ENCODE measurements around the gene USH1C. TPM values are rescaled to one million over a fixed set of nuclear protein-coding genes. Genes with fewer than 3 reads are reported as not detected.

The USH1C gene
- total and polyA plus RNA-seq, 4 donors, result 0.09 to 1.3 (median 0.75) TPM

DNA sequence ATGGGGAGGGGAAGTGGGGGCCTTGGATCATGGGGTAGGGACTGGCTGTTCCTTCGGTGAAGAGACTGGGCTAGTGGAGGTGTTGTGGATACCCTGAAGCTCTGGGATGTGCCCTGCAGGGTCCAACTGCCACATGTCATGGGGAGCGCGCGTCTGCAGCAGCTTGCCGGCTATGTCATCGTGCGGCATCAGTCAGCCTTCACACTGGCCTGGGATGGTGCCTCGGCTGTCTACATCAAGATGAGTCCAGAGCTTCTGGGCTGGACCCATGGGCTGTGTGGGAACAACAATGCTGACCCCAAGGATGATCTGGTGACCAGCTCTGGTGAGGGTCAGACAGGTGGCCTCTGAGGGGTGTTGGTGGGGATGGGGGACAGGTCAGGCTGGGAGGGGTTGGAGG is 12.8 kb upstream of the USH1C start:
- DNase-seq (ENCODE audit: low spot score), result no peak
- 86% methylated on average over 8 of the region's 8 CpGs for WGBS
- H3K4me1 ChIP-seq (ENCODE audit: control insufficient read depth in 4 of 4, insufficient read depth in 4 of 4, low read length in 3 of 4), result no peaks in the 10 kb centered on the region

DNA sequence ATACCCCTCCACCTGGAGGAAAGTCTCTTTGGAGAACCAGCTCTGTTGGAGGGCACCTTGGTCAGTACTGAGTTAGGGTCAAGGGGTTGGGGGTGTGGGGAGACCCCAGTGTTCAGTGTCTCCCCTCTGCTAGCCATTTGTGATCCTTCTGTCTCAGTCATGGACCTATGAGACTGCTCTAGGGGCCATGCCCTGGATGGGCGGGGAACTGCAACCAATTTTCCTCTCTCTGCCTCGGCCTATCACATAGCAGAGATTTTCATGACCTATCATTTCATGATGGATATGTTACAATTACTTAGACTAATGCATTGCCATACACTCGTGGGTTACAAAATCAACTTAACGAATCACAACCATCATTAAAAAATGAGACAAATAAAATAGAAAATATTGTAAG is 10.3 kb upstream of the USH1C start:
- H3K9ac ChIP-seq (ENCODE audit: low read depth in 1 of 2, low read length in 2 of 2), result no peak overlapping the region
- TF ChIP-seq RXRA (IDR thresholded peaks at IDR 0.05), result no peak
- H3K4me1 ChIP-seq (ENCODE audit: control insufficient read depth in 4 of 4, insufficient read depth in 4 of 4, low read length in 3 of 4), result no peaks in the 10 kb centered on the region
- WGBS, result 92% methylated on average over 4 of the region's 4 CpGs
- no peak for DNase-seq (ENCODE audit: low spot score)
- H3K9me3 ChIP-seq (ENCODE audit: control insufficient read depth in 4 of 4, low read length in 3 of 4), result no peaks in the 10 kb centered on the region
- no peaks in the 10 kb centered on the region for H3K27me3 ChIP-seq (ENCODE audit: control insufficient read depth in 4 of 4, insufficient read depth in 4 of 4, low read length in 3 of 4)
- H3K27ac ChIP-seq (ENCODE audit: low read depth in 1 of 2, low read length in 2 of 2), result no peak overlapping the region
- no peaks in the 10 kb centered on the region for H3K36me3 ChIP-seq (ENCODE audit: control insufficient read depth in 4 of 4, insufficient read depth in 3 of 4, low read depth in 1 of 4, low read length in 3 of 4)
- no peak overlapping the region for H3K4me3 ChIP-seq (ENCODE audit: low read depth in 1 of 3, low read length in 3 of 3)

More for the DNA sequence above, 12.8 kb upstream of the USH1C start:
- Histone ChIP-seq H3K9ac (ENCODE audit: low read depth in 1 of 2, low read length in 2 of 2) (no peak overlapping the region), H3K27me3 (ENCODE audit: control insufficient read depth in 4 of 4, insufficient read depth in 4 of 4, low read length in 3 of 4) (no peaks in the 10 kb centered on the region), H3K4me3 (ENCODE audit: low read depth in 1 of 3, low read length in 3 of 3) (no peak overlapping the region), H3K27ac (ENCODE audit: low read depth in 1 of 2, low read length in 2 of 2) (no peak overlapping the region), H3K9me3 (ENCODE audit: control insufficient read depth in 4 of 4, low read length in 3 of 4) (no peaks in the 10 kb centered on the region), H3K36me3 (ENCODE audit: control insufficient read depth in 4 of 4, insufficient read depth in 3 of 4, low read depth in 1 of 4, low read length in 3 of 4) (no peaks in the 10 kb centered on the region)
- no peak for TF ChIP-seq SP1 (IDR thresholded peaks at IDR 0.05)
- no peak for TF ChIP-seq EGR1 (IDR thresholded peaks at IDR 0.05; ENCODE audit: low read depth in 2 of 2)
- no peak for TF ChIP-seq GABPA (IDR thresholded peaks at IDR 0.05 in 1 of 2, conservative IDR thresholded peaks at IDR 0.05 in 1 of 2)
- no peak for TF ChIP-seq JUND (IDR thresholded peaks at IDR 0.05)
- no peak for TF ChIP-seq YY1 (IDR thresholded peaks at IDR 0.05)
- no peak for TF ChIP-seq FOXA2 (IDR thresholded peaks at IDR 0.05)
- TF ChIP-seq RXRA (IDR thresholded peaks at IDR 0.05), result no peak
- TF ChIP-seq, protein P1, sequence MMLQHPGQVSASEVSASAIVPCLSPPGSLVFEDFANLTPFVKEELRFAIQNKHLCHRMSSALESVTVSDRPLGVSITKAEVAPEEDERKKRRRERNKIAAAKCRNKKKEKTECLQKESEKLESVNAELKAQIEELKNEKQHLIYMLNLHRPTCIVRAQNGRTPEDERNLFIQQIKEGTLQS (IDR thresholded peaks at IDR 0.05), result no peak

DNA sequence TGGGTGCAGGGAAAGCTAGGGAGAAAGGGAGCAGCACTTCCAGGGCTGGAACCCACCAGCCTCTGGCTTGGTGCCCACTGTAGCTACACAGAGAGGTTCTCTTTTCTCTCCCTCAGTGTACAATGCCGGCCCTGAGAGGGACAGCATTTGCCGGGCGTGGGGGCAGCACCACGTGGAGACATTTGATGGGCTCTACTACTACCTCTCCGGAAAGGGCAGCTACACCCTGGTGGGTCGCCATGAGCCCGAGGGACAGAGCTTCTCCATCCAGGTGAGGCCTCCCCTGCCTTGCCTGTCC is 9.0 kb upstream of the USH1C start:
- H3K27me3 ChIP-seq (ENCODE audit: control insufficient read depth in 4 of 4, insufficient read depth in 4 of 4, low read length in 3 of 4), result no peaks in the 10 kb centered on the region
- H3K27ac ChIP-seq (ENCODE audit: low read depth in 1 of 2, low read length in 2 of 2), result no peak overlapping the region
- 83% methylated on average over 7 of the region's 7 CpGs for WGBS
- DNase-seq (ENCODE audit: low spot score), result no peak
- H3K36me3 ChIP-seq (ENCODE audit: control insufficient read depth in 4 of 4, insufficient read depth in 3 of 4, low read depth in 1 of 4, low read length in 3 of 4), result no peaks in the 10 kb centered on the region
- TF ChIP-seq, protein P2, sequence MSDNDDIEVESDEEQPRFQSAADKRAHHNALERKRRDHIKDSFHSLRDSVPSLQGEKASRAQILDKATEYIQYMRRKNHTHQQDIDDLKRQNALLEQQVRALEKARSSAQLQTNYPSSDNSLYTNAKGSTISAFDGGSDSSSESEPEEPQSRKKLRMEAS (IDR thresholded peaks at IDR 0.05), result no peak
- no peak for TF ChIP-seq HNF4A (conservative IDR thresholded peaks at IDR 0.05)
- TF ChIP-seq, protein P3, sequence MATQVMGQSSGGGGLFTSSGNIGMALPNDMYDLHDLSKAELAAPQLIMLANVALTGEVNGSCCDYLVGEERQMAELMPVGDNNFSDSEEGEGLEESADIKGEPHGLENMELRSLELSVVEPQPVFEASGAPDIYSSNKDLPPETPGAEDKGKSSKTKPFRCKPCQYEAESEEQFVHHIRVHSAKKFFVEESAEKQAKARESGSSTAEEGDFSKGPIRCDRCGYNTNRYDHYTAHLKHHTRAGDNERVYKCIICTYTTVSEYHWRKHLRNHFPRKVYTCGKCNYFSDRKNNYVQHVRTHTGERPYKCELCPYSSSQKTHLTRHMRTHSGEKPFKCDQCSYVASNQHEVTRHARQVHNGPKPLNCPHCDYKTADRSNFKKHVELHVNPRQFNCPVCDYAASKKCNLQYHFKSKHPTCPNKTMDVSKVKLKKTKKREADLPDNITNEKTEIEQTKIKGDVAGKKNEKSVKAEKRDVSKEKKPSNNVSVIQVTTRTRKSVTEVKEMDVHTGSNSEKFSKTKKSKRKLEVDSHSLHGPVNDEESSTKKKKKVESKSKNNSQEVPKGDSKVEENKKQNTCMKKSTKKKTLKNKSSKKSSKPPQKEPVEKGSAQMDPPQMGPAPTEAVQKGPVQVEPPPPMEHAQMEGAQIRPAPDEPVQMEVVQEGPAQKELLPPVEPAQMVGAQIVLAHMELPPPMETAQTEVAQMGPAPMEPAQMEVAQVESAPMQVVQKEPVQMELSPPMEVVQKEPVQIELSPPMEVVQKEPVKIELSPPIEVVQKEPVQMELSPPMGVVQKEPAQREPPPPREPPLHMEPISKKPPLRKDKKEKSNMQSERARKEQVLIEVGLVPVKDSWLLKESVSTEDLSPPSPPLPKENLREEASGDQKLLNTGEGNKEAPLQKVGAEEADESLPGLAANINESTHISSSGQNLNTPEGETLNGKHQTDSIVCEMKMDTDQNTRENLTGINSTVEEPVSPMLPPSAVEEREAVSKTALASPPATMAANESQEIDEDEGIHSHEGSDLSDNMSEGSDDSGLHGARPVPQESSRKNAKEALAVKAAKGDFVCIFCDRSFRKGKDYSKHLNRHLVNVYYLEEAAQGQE (IDR thresholded peaks at IDR 0.05), result no peak
- no peak for TF ChIP-seq RXRA (IDR thresholded peaks at IDR 0.05)
- no peak for TF ChIP-seq EGR1 (IDR thresholded peaks at IDR 0.05; ENCODE audit: low read depth in 2 of 2)
- TF ChIP-seq GABPA (IDR thresholded peaks at IDR 0.05 in 1 of 2, conservative IDR thresholded peaks at IDR 0.05 in 1 of 2), result no peak
- TF ChIP-seq, protein P1 (IDR thresholded peaks at IDR 0.05), result no peak
- TF ChIP-seq, protein P4, sequence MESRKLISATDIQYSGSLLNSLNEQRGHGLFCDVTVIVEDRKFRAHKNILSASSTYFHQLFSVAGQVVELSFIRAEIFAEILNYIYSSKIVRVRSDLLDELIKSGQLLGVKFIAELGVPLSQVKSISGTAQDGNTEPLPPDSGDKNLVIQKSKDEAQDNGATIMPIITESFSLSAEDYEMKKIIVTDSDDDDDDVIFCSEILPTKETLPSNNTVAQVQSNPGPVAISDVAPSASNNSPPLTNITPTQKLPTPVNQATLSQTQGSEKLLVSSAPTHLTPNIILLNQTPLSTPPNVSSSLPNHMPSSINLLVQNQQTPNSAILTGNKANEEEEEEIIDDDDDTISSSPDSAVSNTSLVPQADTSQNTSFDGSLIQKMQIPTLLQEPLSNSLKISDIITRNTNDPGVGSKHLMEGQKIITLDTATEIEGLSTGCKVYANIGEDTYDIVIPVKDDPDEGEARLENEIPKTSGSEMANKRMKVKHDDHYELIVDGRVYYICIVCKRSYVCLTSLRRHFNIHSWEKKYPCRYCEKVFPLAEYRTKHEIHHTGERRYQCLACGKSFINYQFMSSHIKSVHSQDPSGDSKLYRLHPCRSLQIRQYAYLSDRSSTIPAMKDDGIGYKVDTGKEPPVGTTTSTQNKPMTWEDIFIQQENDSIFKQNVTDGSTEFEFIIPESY (IDR thresholded peaks at IDR 0.05), result no peak
- no peak for TF ChIP-seq TAF1 (conservative IDR thresholded peaks at IDR 0.05)
- TF ChIP-seq YY1 (IDR thresholded peaks at IDR 0.05), result no peak
- no peak for TF ChIP-seq SP1 (IDR thresholded peaks at IDR 0.05)
- TF ChIP-seq FOXA1 (IDR thresholded peaks at IDR 0.05), result no peak
- no peak for TF ChIP-seq JUND (IDR thresholded peaks at IDR 0.05)
- TF ChIP-seq, protein P5, sequence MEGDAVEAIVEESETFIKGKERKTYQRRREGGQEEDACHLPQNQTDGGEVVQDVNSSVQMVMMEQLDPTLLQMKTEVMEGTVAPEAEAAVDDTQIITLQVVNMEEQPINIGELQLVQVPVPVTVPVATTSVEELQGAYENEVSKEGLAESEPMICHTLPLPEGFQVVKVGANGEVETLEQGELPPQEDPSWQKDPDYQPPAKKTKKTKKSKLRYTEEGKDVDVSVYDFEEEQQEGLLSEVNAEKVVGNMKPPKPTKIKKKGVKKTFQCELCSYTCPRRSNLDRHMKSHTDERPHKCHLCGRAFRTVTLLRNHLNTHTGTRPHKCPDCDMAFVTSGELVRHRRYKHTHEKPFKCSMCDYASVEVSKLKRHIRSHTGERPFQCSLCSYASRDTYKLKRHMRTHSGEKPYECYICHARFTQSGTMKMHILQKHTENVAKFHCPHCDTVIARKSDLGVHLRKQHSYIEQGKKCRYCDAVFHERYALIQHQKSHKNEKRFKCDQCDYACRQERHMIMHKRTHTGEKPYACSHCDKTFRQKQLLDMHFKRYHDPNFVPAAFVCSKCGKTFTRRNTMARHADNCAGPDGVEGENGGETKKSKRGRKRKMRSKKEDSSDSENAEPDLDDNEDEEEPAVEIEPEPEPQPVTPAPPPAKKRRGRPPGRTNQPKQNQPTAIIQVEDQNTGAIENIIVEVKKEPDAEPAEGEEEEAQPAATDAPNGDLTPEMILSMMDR (IDR thresholded peaks at IDR 0.05; ENCODE audit: low read depth, low read length, missing input control), result no peak
- no peak for TF ChIP-seq HNF4G (IDR thresholded peaks at IDR 0.05)
- TF ChIP-seq FOXA2 (IDR thresholded peaks at IDR 0.05), result no peak
- no peak for TF ChIP-seq NR2F2 (IDR thresholded peaks at IDR 0.05)
- H3K4me1 ChIP-seq (ENCODE audit: control insufficient read depth in 4 of 4, insufficient read depth in 4 of 4, low read length in 3 of 4), result no peaks in the 10 kb centered on the region
- no peak overlapping the region for H3K4me3 ChIP-seq (ENCODE audit: low read depth in 1 of 3, low read length in 3 of 3)
- H3K9ac ChIP-seq (ENCODE audit: low read depth in 1 of 2, low read length in 2 of 2), result no peak overlapping the region
- no peaks in the 10 kb centered on the region for H3K9me3 ChIP-seq (ENCODE audit: control insufficient read depth in 4 of 4, low read length in 3 of 4)
